ENCODE data around the gene CHTF18.

The CHTF18 gene

GRCh38 chr16:799111-799947, 10.9 kb downstream of the CHTF18 start:
- no peak overlapping the region for H3K4me3 ChIP-seq (ENCODE audit: low read depth, low read length)
- TF ChIP-seq, protein P1, sequence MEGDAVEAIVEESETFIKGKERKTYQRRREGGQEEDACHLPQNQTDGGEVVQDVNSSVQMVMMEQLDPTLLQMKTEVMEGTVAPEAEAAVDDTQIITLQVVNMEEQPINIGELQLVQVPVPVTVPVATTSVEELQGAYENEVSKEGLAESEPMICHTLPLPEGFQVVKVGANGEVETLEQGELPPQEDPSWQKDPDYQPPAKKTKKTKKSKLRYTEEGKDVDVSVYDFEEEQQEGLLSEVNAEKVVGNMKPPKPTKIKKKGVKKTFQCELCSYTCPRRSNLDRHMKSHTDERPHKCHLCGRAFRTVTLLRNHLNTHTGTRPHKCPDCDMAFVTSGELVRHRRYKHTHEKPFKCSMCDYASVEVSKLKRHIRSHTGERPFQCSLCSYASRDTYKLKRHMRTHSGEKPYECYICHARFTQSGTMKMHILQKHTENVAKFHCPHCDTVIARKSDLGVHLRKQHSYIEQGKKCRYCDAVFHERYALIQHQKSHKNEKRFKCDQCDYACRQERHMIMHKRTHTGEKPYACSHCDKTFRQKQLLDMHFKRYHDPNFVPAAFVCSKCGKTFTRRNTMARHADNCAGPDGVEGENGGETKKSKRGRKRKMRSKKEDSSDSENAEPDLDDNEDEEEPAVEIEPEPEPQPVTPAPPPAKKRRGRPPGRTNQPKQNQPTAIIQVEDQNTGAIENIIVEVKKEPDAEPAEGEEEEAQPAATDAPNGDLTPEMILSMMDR (IDR thresholded peaks at IDR 0.05; ENCODE audit: low read depth, low read length): no peak

GRCh38 chr16:799948-800833, 11.8 kb downstream of the CHTF18 start, which contains the start of gene GNG13:
TSS of gene GNG13 (minus strand) at chr16:800734. CDS start at chr16:799077, 1,657 bp downstream.
- TF ChIP-seq, protein P1 (IDR thresholded peaks at IDR 0.05; ENCODE audit: low read depth, low read length): no peak
- H3K4me3 ChIP-seq (ENCODE audit: low read depth, low read length): no peak within 1 kb of the TSS

DNA sequence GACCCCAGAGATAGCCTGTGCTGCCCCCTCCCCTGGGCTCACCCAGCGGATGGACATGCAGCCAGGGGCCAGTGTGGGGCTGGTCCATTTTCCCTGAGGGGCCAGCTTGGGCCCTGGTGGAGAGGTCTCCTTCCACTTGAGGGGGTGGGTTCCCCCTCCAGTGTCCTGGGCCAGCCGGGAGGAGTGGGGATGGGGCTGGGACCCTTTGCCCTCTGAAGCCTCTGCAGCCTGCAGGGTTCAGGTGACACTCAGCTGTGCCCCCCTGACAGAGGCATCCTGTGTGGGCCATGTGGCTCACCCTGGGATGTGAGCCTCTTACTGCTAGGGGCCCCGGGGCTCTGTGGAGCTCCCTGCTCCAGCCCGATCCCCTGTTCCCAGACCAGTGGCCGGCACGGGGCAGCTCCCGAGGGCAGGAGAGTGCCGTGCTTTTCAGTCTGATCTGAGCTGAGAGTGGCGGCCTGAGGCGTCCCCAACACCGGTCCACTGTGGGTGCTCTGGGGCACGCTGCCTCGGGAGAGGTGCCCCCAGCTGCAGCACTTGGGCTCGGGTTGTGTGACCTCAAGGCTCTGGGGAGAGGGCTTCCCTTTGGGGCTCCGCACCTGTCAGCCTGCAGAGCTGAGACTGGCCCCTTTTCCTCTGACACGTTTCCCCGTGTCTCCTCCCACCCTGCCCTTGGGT, 12.6 kb downstream of the CHTF18 start:
- TF ChIP-seq, protein P1 (IDR thresholded peaks at IDR 0.05; ENCODE audit: low read depth, low read length): no peak
- no peak overlapping the region for H3K4me3 ChIP-seq (ENCODE audit: low read depth, low read length)

DNA sequence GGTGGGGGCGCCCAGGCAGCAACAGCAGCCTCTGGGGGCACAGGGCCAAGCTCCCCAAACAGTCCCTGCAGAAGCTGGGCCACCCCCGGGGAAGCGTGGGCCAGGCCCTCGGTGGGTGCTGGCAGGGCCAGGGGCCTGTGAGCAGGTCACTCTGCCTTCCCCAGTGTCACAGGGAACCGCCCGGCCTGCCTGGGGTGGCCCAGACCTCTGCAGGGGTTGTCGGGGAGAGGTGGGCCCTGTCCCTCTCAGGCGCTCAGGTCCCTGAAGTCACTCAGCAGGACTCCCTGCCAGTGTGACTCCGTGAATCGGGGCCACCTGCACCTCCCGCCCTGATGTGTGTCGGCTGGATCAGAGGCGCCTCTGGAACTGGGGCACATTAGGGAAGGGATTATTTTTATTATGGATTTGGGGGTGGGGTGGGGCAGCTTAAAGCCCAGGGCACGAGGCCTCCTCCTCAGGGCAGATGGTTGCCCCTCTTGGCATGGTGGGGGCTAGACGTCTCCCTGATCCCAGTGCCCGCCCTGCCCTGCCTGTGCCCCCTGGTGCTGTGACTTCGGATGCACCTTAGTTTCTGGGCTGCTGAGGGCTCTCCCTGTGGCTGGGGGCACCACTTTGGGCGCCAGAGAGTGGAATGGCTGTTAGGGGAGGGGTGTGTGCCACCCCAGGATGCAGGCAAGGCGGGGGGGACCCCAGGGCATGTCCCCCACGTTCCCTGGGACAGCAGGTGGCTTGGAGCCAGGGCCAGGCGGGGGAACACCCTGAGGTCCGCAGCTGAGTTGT, 13.4 kb downstream of the CHTF18 start:
- TF ChIP-seq, protein P1 (IDR thresholded peaks at IDR 0.05; ENCODE audit: low read depth, low read length): no peak
- no peak overlapping the region for H3K4me3 ChIP-seq (ENCODE audit: low read depth, low read length)

DNA sequence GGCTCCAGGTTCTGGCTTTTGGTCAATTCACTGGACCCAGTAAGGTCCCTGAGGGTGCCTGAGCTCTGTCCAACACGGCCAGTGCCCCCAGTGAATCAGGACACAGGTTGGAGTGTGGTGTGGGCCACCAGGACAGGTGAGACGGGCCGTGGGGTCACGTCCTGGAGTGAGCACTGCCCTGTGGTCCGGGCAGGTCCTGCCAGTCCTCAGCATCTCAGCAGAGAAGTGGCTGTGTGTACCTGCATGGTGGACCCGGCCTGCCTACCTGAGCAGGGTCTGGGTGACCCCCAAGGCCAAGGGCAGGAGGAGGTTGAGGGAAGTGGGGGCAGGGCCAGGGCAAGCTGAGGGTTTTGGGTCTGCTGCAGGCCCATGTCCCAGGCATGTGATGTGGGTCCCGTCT, 14.0 kb downstream of the CHTF18 start:
- TF ChIP-seq, protein P1 (IDR thresholded peaks at IDR 0.05; ENCODE audit: low read depth, low read length): no peak

GRCh38 chr16:802914-803753, 14.7 kb downstream of the CHTF18 start:
- TF ChIP-seq, protein P1 (IDR thresholded peaks at IDR 0.05; ENCODE audit: low read depth, low read length): no peak
- H3K4me3 ChIP-seq (ENCODE audit: low read depth, low read length): no peak overlapping the region

More for the DNA sequence above, 14.0 kb downstream of the CHTF18 start:
- H3K4me3 ChIP-seq (ENCODE audit: low read depth, low read length): no peak overlapping the region

All from WI38 (cell line).